Panc1 (cell line): ENCODE data around the gene SYT2.

Source experiments
- REST ChIP-seq, 2 experiments: IDR thresholded peaks; 2 replicates each; pipeline ENCODE4 v1.6.1; 2011 to 2012; ENCODE audit warnings: low read depth in 2 of 2, control low read depth in 1 of 2, low read length in 1 of 2, mild to moderate bottlenecking in 1 of 2, moderate library complexity in 1 of 2; ENCODE audit not compliant: insufficient read depth in 1 of 2
- SIN3A ChIP-seq: IDR thresholded peaks from 2 replicates; pipeline ENCODE4 v1.6.1; 2012; ENCODE audit warnings: low read depth, mild to moderate bottlenecking, low read length, moderate library complexity, borderline replicate concordance; ENCODE audit not compliant: insufficient read depth
- TCF7L2 ChIP-seq: IDR thresholded peaks from 2 replicates; pipeline ENCODE4 v1.6.1; 2011; ENCODE audit warnings: mild to moderate bottlenecking, low read depth, low read length, inconsistent platforms
- TF ChIP-seq, protein P1 (sequence below): fragments of 450-650 bp; IDR thresholded peaks from 2 replicates; pipeline ENCODE4 v1.5.1; 2017; ENCODE audit warnings: mild to moderate bottlenecking

DNA sequence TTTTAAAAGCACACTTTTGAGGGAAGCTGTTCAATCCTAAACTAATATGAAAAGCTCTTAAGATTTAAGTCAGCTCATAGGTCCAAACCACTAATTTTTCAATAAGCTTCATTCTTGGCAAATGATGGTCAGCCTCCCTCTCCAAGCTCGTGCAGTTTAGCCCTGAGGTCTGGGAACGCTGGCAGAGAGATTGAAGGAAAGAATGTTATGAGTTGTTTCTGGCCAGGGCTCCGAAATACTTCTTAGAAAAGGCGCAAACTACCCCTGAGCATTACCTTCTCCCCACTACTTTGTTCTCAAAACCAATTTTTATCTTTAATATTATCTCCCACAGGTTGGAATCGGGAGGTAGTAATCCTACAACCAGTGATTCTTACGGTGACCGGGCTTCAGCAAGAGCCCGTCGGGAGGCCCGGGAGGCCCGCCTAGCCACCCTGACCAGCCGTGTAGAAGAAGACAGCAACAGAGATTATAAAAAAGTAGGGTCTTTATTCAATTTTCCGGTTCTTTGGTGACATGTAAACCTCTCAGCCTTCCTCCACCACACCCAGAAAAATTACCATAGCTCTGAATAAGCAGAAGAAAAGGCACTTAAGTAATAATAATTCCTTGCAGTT is 147.7 kb downstream of the SYT2 start:
- TF ChIP-seq, protein P1, sequence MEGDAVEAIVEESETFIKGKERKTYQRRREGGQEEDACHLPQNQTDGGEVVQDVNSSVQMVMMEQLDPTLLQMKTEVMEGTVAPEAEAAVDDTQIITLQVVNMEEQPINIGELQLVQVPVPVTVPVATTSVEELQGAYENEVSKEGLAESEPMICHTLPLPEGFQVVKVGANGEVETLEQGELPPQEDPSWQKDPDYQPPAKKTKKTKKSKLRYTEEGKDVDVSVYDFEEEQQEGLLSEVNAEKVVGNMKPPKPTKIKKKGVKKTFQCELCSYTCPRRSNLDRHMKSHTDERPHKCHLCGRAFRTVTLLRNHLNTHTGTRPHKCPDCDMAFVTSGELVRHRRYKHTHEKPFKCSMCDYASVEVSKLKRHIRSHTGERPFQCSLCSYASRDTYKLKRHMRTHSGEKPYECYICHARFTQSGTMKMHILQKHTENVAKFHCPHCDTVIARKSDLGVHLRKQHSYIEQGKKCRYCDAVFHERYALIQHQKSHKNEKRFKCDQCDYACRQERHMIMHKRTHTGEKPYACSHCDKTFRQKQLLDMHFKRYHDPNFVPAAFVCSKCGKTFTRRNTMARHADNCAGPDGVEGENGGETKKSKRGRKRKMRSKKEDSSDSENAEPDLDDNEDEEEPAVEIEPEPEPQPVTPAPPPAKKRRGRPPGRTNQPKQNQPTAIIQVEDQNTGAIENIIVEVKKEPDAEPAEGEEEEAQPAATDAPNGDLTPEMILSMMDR = no peak
- TF ChIP-seq TCF7L2 (no peak), REST (IDR thresholded peaks at IDR 0.05; ENCODE audit: insufficient read depth in 1 of 2, low read depth in 2 of 2, low read length in 1 of 2) (no peak), SIN3A (no peak)
